ENCODE data around the gene NGRN. TPM values are rescaled to one million over a fixed set of nuclear protein-coding genes. Genes with fewer than 3 reads are reported as not detected.

NGRN gene
- polyA plus RNA-seq, 1 of the 3 experiments (the other 2 are of a cell fraction) = 48.2 TPM

DNA sequence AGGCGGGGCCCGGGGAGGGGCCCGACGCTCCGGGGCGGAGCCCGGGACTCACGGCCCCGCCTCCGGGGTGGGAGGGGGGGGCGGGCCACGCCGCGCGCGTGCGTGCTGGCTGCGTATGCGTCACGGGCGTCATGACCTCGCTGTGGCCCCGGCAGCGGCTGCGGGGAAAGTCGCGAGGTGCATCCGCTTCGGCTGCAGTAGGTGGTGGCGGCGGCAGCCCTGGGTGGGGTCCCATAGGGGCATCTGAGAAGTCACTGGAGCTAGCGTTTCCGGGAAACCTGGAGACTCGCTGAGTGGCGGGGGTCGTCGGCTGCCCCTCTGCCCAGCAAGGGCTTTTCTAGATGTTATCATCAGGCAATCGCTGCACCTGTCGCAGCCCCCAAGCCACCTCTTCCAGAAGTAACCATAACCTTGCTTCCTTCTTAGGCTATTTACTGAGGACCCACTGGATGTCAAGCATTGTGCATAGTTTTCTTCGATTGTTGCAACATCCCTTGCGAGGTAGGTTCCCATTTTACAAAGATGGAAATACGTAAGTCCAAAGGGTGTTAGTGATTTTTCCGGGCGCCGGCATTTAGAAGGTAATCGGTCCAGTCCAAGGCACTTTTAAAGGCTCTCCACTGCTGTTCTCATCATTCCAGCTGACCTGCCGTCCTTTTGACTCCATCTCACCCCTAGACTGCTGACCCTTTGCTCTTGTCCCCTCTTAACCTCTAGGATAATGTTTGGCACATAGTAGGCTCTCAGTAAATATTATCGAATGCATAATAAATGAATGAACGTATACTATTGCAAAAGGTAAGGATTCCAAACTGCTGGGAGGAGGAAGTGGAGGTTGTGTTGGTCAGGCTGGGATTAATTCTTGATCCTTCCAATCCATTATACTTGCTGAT lies 31.1 kb upstream of the NGRN start, which contains the start of gene GDPGP1:
GDPGP1 (plus strand) TSS at position 114 of the 893 bp plus-strand sequence. CDS start 6,700 bp downstream, outside the sequence.
- 14% methylated on average over 12 of the region's 49 CpGs for WGBS (ENCODE audit: low lambda C conversion rate)
- CTCF ChIA-PET = interaction anchor here (0.6 to 5.4 kb wide), 15 partner anchors 13 to 248 kb away, joined by 3 to 35 read pairs (median 5); partner anchors contain the start of gene TTLL13

DNA sequence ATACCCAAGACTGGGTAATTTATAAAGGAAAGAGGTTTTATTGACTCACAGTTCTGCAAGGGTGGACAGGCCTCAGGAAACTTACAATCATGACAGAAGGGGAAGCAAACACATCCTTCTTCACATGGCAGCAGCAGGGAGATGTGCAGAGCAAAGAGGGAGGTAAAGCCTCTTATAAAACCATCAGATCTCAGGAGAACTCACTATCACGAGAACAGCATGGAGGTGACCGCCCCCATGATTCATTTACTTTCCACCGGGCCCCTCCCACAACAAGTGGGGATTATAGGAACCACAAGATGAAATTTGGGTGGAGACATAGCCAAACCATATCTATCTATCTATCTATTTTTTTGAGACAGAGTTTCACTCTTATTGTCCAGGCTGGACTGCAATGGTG lies 26.1 kb upstream of the NGRN start:
- Histone ChIP-seq H3K9me2 (no peaks in the 10 kb centered on the region), H3K4me3 (ENCODE audit: low read depth in 2 of 2, low read length in 1 of 2) (no peak overlapping the region), H3K79me2 (ENCODE audit: insufficient read depth) (no peaks in the 10 kb centered on the region), H3K27me3 (ENCODE audit: insufficient read depth) (no peaks in the 10 kb centered on the region), H2AFZ (ENCODE audit: low read depth) (no peak overlapping the region), H3K9me3 (no peaks in the 10 kb centered on the region), H3K4me2 (no peak overlapping the region), H3K9ac (no peak overlapping the region), H3K36me3 (replicated peaks in 1 of 2; ENCODE audit: control insufficient read depth in 1 of 2, insufficient read depth in 2 of 2, low read length in 1 of 2) (peaks cover 5 to 7% of the 10 kb centered on the region in 2 experiments), H3K4me1 (ENCODE audit: control insufficient read depth in 1 of 2, insufficient read depth in 2 of 2, low read depth in 1 of 2, low read length in 1 of 2) (peaks cover 5 to 6% of the 10 kb centered on the region in 2 experiments; a peak in 2 of 4 replicates), H3F3A (replicated peaks; ENCODE audit: insufficient read depth) (no peaks in the 10 kb centered on the region), H3K27ac (ENCODE audit: low read depth in 2 of 2, low read length in 1 of 2) (no peak overlapping the region), H4K20me1 (ENCODE audit: insufficient read depth) (no peaks in the 10 kb centered on the region)
- ChIA-PET CTCF (interaction anchor here (0.6 kb wide), 1 partner anchor 1033 kb away, joined by 3 read pairs; no protein-coding TSS in a partner anchor), POLR2A (no interaction called here)
- TF ChIP-seq RCOR1 (IDR thresholded peaks at IDR 0.05; ENCODE audit: low read length) (no peak), SMC3 (IDR thresholded peaks at IDR 0.05; ENCODE audit: low read depth, low read length) (no peak)
- DNase-seq = no peak
- WGBS (ENCODE audit: low lambda C conversion rate) = 90% methylated on average over 3 of the region's 3 CpGs

More for the DNA sequence above, 31.1 kb upstream of the NGRN start, which contains the start of gene GDPGP1:
- Histone ChIP-seq H3K79me2 (ENCODE audit: insufficient read depth) (peaks cover 26% of the 10 kb centered on the region), H3K9ac (peak within 1 kb of the TSS; percentile 89), H2AFZ (ENCODE audit: low read depth) (peak within 1 kb of the TSS; percentile 74), H3K9me2 (no peaks in the 10 kb centered on the region), H3K27ac (ENCODE audit: low read depth in 2 of 2, low read length in 1 of 2) (peak within 1 kb of the TSS; percentile 67 to 92), H3K36me3 (replicated peaks in 1 of 2; ENCODE audit: control insufficient read depth in 1 of 2, insufficient read depth in 2 of 2, low read length in 1 of 2) (peaks cover 6 to 26% of the 10 kb centered on the region in 2 experiments), H3K4me1 (ENCODE audit: control insufficient read depth in 1 of 2, insufficient read depth in 2 of 2, low read depth in 1 of 2, low read length in 1 of 2) (peaks cover 5 to 9% of the 10 kb centered on the region in 2 experiments; a peak in 2 of 4 replicates), H4K20me1 (ENCODE audit: insufficient read depth) (no peaks in the 10 kb centered on the region), H3K9me3 (no peaks in the 10 kb centered on the region), H3K27me3 (ENCODE audit: insufficient read depth) (no peaks in the 10 kb centered on the region), H3K4me3 (ENCODE audit: low read depth in 2 of 2, low read length in 1 of 2) (peak within 1 kb of the TSS; percentile 71 to 78), H3K4me2 (peak within 1 kb of the TSS; percentile 78), H3F3A (replicated peaks; ENCODE audit: insufficient read depth) (no peaks in the 10 kb centered on the region)
- peak; percentile 100 for DNase-seq
- POLR2A ChIA-PET = interaction anchor here (1.0 to 2.5 kb wide), 4 partner anchors 15 to 132 kb away, joined by 5 to 10 read pairs (median 6); partner anchors contain the start of genes IDH2 and TTLL13
- TF ChIP-seq EZH2phosphoT487 (IDR thresholded peaks at IDR 0.05; ENCODE audit: borderline replicate concordance, low read depth) (no peak), SMC3 (IDR thresholded peaks at IDR 0.05; ENCODE audit: low read depth, low read length) (no peak), MXI1 (IDR thresholded peaks at IDR 0.05; ENCODE audit: low read depth, low read length) (peak; percentile 69), TAF1 (IDR thresholded peaks at IDR 0.05; ENCODE audit: borderline replicate concordance, low read depth, low read length) (no peak), GATA2 (CRISPR knock-in tag; IDR thresholded peaks at IDR 0.05) (peak; percentile 70), FOSL2 (IDR thresholded peaks at IDR 0.05; ENCODE audit: borderline replicate concordance, low read depth) (peak; percentile 42; the same call in 1 of the 2 replicates), TEAD4 (IDR thresholded peaks at IDR 0.05; ENCODE audit: borderline replicate concordance, insufficient read depth) (no peak), RXRA (IDR thresholded peaks at IDR 0.05; ENCODE audit: borderline replicate concordance, low read depth) (peak; percentile 86; the same call in 1 of the 2 replicates), NRF1 (IDR thresholded peaks at IDR 0.05; ENCODE audit: low read depth, low read length) (peak; percentile 76), POLR2AphosphoS5 (IDR thresholded peaks at IDR 0.05; ENCODE audit: low read depth, low read length) (peak; percentile 61; the same call in 1 of the 2 replicates)
- TF ChIP-seq, protein P1, sequence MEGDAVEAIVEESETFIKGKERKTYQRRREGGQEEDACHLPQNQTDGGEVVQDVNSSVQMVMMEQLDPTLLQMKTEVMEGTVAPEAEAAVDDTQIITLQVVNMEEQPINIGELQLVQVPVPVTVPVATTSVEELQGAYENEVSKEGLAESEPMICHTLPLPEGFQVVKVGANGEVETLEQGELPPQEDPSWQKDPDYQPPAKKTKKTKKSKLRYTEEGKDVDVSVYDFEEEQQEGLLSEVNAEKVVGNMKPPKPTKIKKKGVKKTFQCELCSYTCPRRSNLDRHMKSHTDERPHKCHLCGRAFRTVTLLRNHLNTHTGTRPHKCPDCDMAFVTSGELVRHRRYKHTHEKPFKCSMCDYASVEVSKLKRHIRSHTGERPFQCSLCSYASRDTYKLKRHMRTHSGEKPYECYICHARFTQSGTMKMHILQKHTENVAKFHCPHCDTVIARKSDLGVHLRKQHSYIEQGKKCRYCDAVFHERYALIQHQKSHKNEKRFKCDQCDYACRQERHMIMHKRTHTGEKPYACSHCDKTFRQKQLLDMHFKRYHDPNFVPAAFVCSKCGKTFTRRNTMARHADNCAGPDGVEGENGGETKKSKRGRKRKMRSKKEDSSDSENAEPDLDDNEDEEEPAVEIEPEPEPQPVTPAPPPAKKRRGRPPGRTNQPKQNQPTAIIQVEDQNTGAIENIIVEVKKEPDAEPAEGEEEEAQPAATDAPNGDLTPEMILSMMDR (IDR thresholded peaks at IDR 0.05) = no peak
